Brain microvascular endothelial cell (primary cell): ENCODE measurements around the gene CAMK1D.

Experiments
- DNase-seq: peaks from one replicate; pipeline ENCODE4 v3.0.0-alpha.2; 2020
- H3K27ac ChIP-seq: fragments of 250-450 bp; sonication (Bioruptor Pico); 2 replicates; pipeline ENCODE4 v1.5.1; 2020; ENCODE audit warnings: mild to moderate bottlenecking, moderate library complexity
- H3K27me3 ChIP-seq: fragments of 250-450 bp; sonication (Bioruptor Pico); replicated peaks from 2 replicates; pipeline ENCODE4 v1.5.1; 2020; ENCODE audit warnings: mild to moderate bottlenecking
- H3K36me3 ChIP-seq: fragments of 250-450 bp; sonication (Bioruptor Pico); replicated peaks from 2 replicates; pipeline ENCODE4 v1.5.1; 2020; ENCODE audit warnings: mild to moderate bottlenecking
- H3K4me3 ChIP-seq: 2 replicates; pipeline ENCODE4 v1.5.1; 2011; ENCODE audit warnings: low read depth, mild to moderate bottlenecking, control low read depth, low read length, moderate library complexity
- CTCF ChIP-seq: IDR thresholded peaks from 2 replicates; pipeline ENCODE4 v1.5.1; 2011; ENCODE audit warnings: low read depth, mild to moderate bottlenecking, moderate library complexity, low read length, control low read depth, inconsistent platforms; ENCODE audit errors: missing control alignments
- in situ Hi-C: cut with HindIII; loops from 2 replicates; pipeline ENCODE4 v1.10.0; 2017; ENCODE audit warnings: low sequenced_read_pairs, low pct_ligation_motif_present

CAMK1D gene

DNA sequence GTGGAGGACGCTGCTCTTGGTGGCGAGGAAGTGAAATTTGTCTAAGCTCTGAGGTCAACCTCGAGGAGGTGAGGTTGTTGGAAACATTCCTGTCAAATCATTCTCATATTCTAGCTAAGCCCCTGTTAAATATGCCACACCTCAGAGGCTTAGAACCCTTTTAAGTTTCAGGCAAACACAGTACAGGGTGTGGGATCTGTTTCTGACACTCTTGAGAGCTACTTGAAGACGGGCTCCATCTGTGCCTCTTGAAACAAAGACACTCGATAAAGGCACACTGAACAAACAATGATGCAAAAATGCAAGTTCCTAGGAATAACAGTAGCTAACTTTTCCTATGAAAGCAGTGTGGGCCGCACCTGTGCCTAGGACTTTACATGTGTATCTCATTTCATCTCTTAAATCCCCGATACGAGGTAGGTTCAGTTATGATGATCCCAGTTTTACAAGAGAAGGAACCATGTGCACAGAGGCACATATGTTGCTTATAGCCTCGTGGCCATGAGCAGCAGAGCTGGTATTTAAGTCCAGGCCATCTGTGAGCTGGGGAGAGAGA lies 352.9 kb downstream of the CAMK1D start:
- TF ChIP-seq CTCF = no peak
- H3K27ac ChIP-seq = no peak overlapping the region
- in situ Hi-C loops = no loop called here

DNA sequence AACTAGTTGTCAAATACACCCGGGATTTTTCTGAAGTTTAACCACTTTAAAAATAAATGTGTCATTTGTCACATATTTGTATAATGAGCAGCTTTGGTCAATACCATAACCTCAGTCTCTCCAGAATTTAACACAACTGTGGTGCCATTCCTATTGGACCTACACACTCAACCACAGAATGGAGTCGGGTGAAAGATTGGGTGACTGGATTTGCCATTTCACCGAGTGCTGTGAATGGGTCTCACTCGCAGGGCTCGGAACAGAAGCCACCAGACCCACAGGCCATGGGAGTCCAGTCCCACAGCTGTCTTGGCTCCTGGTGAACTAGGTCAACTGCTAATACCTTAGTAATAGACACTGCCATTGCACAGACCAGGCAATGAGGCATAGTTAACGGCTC lies 353.8 kb downstream of the CAMK1D start:
- in situ Hi-C loops = no loop called here
- H3K4me3 ChIP-seq = no peak overlapping the region

More for the DNA sequence above, 352.9 kb downstream of the CAMK1D start:
- Histone ChIP-seq H3K4me3 (no peak overlapping the region), H3K36me3 (no peaks in the 10 kb centered on the region), H3K27me3 (no peaks in the 10 kb centered on the region)
- no peak for DNase-seq

GRCh38 chr10:12703813-12704212 lies 354.5 kb downstream of the CAMK1D start:
- no peak overlapping the region for H3K4me3 ChIP-seq
- DNase-seq = peak; percentile 70
- in situ Hi-C loops = no loop called here
- H3K27me3 ChIP-seq = no peaks in the 10 kb centered on the region
- no peaks in the 10 kb centered on the region for H3K36me3 ChIP-seq
- H3K27ac ChIP-seq = peak overlapping the region; percentile 90
- TF ChIP-seq CTCF = no peak

More for the DNA sequence above, 353.8 kb downstream of the CAMK1D start:
- Histone ChIP-seq H3K27me3 (no peaks in the 10 kb centered on the region), H3K27ac (peak overlapping the region; percentile 90), H3K36me3 (no peaks in the 10 kb centered on the region)
- DNase-seq = no peak
- no peak for TF ChIP-seq CTCF

- in situ Hi-C loops = no loop called here
- TF ChIP-seq CTCF = no peak
Observed at GRCh38 chr10:12704488-12704887, 355.1 kb downstream of the CAMK1D start.

GRCh38 chr10:12705943-12706342 lies 356.6 kb downstream of the CAMK1D start:
- no peak for DNase-seq
- Histone ChIP-seq H3K4me3 (no peak overlapping the region), H3K27me3 (no peaks in the 10 kb centered on the region), H3K36me3 (no peaks in the 10 kb centered on the region), H3K27ac (no peak overlapping the region)
- no peak for TF ChIP-seq CTCF
- in situ Hi-C loops = no loop called here

More at GRCh38 chr10:12704488-12704887, 355.1 kb downstream of the CAMK1D start:
- Histone ChIP-seq H3K36me3 (no peaks in the 10 kb centered on the region), H3K4me3 (no peak overlapping the region), H3K27me3 (no peaks in the 10 kb centered on the region), H3K27ac (peak overlapping the region; percentile 90)
- no peak for DNase-seq

- H3K36me3 ChIP-seq = no peaks in the 10 kb centered on the region
- in situ Hi-C loops = no loop called here
- peak; percentile 97 for DNase-seq
- H3K27me3 ChIP-seq = no peaks in the 10 kb centered on the region
- H3K27ac ChIP-seq = peak overlapping the region; percentile 84
- no peak overlapping the region for H3K4me3 ChIP-seq
- peak; percentile 72 for TF ChIP-seq CTCF
Observed at GRCh38 chr10:12707461-12708185, 358.3 kb downstream of the CAMK1D start.
